ENCODE measurements around the gene GLIS1. TPM values are rescaled to one million over a fixed set of nuclear protein-coding genes. Genes with fewer than 3 reads are reported as not detected.

GLIS1 gene
- total and polyA plus RNA-seq, 2 of the 8 experiments (the other 6 are each of a cell fraction or from before 2014, with no cell fraction given) = 0.15 to 0.22 TPM

- Histone ChIP-seq H3K18ac (ENCODE audit: extremely low read depth, low read length) (no peak overlapping the region), H3K9me3 (ENCODE audit: insufficient read depth in 2 of 2, low read depth in 1 of 2, low read length in 1 of 2) (no peaks in the 10 kb centered on the region), H2BK120ac (replicated peaks; ENCODE audit: low read depth, low read length) (no peak overlapping the region), H3K79me1 (ENCODE audit: low read depth, low read length) (no peaks in the 10 kb centered on the region), H3K23me2 (ENCODE audit: low read depth, low read length) (no peaks in the 10 kb centered on the region), H4K5ac (ENCODE audit: insufficient read length, low read depth, low read length) (no peak overlapping the region), H4K8ac (ENCODE audit: extremely low read depth, insufficient read depth, low read length) (no peak overlapping the region), H2AFZ (ENCODE audit: low read length) (no peak overlapping the region), H3K4me1 (replicated peaks in 1 of 4; ENCODE audit: control insufficient read depth in 3 of 4, insufficient read depth in 4 of 4, low read length in 3 of 4) (peaks cover 0 to 2% (median under 1%) of the 10 kb centered on the region in 4 experiments; a peak in 2 of 7 replicates), H2BK20ac (ENCODE audit: low read length) (no peak overlapping the region), H3K27me3 (replicated peaks in 1 of 4; ENCODE audit: control insufficient read depth in 3 of 4, extremely low read depth in 1 of 4, insufficient read depth in 3 of 4, low read length in 3 of 4) (no peaks in the 10 kb centered on the region; a peak in 1 of 7 replicates), H3K9ac (replicated peaks in 1 of 4; ENCODE audit: extremely low read depth in 1 of 4, low read depth in 3 of 4, low read length in 3 of 4) (no peak overlapping the region), H4K20me1 (replicated peaks in 1 of 2; ENCODE audit: control insufficient read depth in 1 of 2, insufficient read depth in 2 of 2, low read length in 2 of 2) (no peaks in the 10 kb centered on the region), H2BK15ac (ENCODE audit: low read length) (no peak overlapping the region), H2AK5ac (ENCODE audit: low read depth, low read length) (no peak overlapping the region), H3K4me3 (ENCODE audit: extremely low read depth in 1 of 4, insufficient read depth in 2 of 4, low read depth in 3 of 4, low read length in 4 of 4) (no peak overlapping the region), H3K79me2 (ENCODE audit: control insufficient read depth in 1 of 2, insufficient read depth in 2 of 2, low read length in 2 of 2) (no peaks in the 10 kb centered on the region), H2BK5ac (ENCODE audit: low read depth, low read length) (no peak overlapping the region), H3K36me3 (ENCODE audit: control insufficient read depth in 2 of 4, insufficient read depth in 4 of 4, low read length in 3 of 4) (no peaks in the 10 kb centered on the region), H3K23ac (ENCODE audit: insufficient read length) (no peak overlapping the region), H3K56ac (replicated peaks; ENCODE audit: insufficient read length, low read depth, low read length) (no peak overlapping the region), H4K91ac (replicated peaks; ENCODE audit: insufficient read length, low read length) (no peak overlapping the region), H3K4ac (replicated peaks; ENCODE audit: insufficient read length, low read depth, low read length) (no peak overlapping the region), H3K14ac (ENCODE audit: insufficient read length) (no peak overlapping the region), H3K27ac (ENCODE audit: low read depth, low read length) (no peak overlapping the region), H2BK12ac (ENCODE audit: low read depth, low read length) (0 out of 2 replicates have a peak overlapping the region, but pooled peaks have one; percentile 30), H3K4me2 (ENCODE audit: insufficient read depth in 1 of 2, low read depth in 2 of 2, low read length in 2 of 2) (no peak overlapping the region)
- ChIA-PET POLR2A (ENCODE audit: partially characterized antibody) (interaction anchor here (2.5 kb wide), 1 partner anchor 9 kb away, joined by 9 read pairs; no protein-coding TSS in a partner anchor), CTCF (ENCODE audit: partially characterized antibody) (interaction anchor here (0.7 to 2.9 kb wide), 6 partner anchors 10 to 159 kb away, joined by 3 to 13 read pairs (median 3); no protein-coding TSS in a partner anchor)
- DNase-seq (ENCODE audit: low read depth in 1 of 2, low spot score in 2 of 2) = no peak
- no peak for FAIRE-seq
- 96% methylated on average over 4 of the region's 4 CpGs; no CpG with 5 or more reads in 1 of the 2 experiments for WGBS, 2 experiments (ENCODE audit: extremely low coverage in 1 of 2, insufficient coverage in 1 of 2, insufficient read length in 1 of 2, insufficient replicate concordance in 2 of 2, low coverage in 1 of 2, low lambda C conversion rate in 2 of 2, missing lambda C conversion rate in 1 of 2)
- no peak for TF ChIP-seq HDAC2 (IDR thresholded peaks at IDR 0.05; ENCODE audit: borderline replicate concordance in 1 of 2, low read depth in 2 of 2, low read length in 2 of 2)
- TF ChIP-seq ATF3 (IDR thresholded peaks at IDR 0.05; ENCODE audit: insufficient read depth, low read depth, low read length) = no peak
- no peak for TF ChIP-seq ZNF274 (IDR thresholded peaks at IDR 0.05; ENCODE audit: borderline replicate concordance, extremely low read depth, low read length)
- no peak for TF ChIP-seq POLR2A (IDR thresholded peaks at IDR 0.05; ENCODE audit: control extremely low read depth in 1 of 2, low read depth in 2 of 2, low read length in 2 of 2)
- TF ChIP-seq MAX (IDR thresholded peaks at IDR 0.05) = no peak
Observed at GRCh38 chr1:53643881-53644390, 95.0 kb downstream of the GLIS1 start.

Data from H1 (cell line).